Neural progenitor cell (in vitro differentiated cells): ENCODE results near the gene WDR20.

ENCODE experiments used
- EZH2 ChIP-seq: fragments of 200-600 bp; sonication (generic); IDR thresholded peaks from 2 replicates; pipeline ENCODE4 v1.6.1; 2017; ENCODE audit warnings: antibody characterized with exemption, mild to moderate bottlenecking, moderate library complexity
- TF ChIP-seq, protein P1 (sequence below): fragments of 200-600 bp; sonication (generic); IDR thresholded peaks from 2 replicates; pipeline ENCODE4 v1.5.1; 2017; ENCODE audit warnings: antibody characterized with exemption, mild to moderate bottlenecking

GRCh38 chr14:102162487-102162886, 22.8 kb downstream of the WDR20 start:
- TF ChIP-seq, protein P1, sequence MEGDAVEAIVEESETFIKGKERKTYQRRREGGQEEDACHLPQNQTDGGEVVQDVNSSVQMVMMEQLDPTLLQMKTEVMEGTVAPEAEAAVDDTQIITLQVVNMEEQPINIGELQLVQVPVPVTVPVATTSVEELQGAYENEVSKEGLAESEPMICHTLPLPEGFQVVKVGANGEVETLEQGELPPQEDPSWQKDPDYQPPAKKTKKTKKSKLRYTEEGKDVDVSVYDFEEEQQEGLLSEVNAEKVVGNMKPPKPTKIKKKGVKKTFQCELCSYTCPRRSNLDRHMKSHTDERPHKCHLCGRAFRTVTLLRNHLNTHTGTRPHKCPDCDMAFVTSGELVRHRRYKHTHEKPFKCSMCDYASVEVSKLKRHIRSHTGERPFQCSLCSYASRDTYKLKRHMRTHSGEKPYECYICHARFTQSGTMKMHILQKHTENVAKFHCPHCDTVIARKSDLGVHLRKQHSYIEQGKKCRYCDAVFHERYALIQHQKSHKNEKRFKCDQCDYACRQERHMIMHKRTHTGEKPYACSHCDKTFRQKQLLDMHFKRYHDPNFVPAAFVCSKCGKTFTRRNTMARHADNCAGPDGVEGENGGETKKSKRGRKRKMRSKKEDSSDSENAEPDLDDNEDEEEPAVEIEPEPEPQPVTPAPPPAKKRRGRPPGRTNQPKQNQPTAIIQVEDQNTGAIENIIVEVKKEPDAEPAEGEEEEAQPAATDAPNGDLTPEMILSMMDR: no peak
- TF ChIP-seq EZH2: no peak
